ENCODE results near the gene SNX9. TPM values are rescaled to one million over a fixed set of nuclear protein-coding genes. Genes with fewer than 3 reads are reported as not detected.

SNX9 gene
- total RNA-seq, 1 experiment from 2014 or later: 16.6 TPM

GRCh38 chr6:157887892-157888291 is 64.8 kb downstream of the SNX9 start:
- no TSS peak for BruUV-seq (replicated peaks)
- Mint-ChIP-seq H3K27ac (ENCODE audit: unreplicated experiment) (no peak overlapping the region), H3K36me3 (ENCODE audit: insufficient read depth, unreplicated experiment) (peaks cover 5% of the 10 kb centered on the region), H3K9me3 (ENCODE audit: low read depth, unreplicated experiment) (no peaks in the 10 kb centered on the region), H3K4me1 (ENCODE audit: low read depth, unreplicated experiment) (peaks cover 8% of the 10 kb centered on the region), H3K4me3 (ENCODE audit: low read depth, unreplicated experiment) (no peak overlapping the region), H3K27me3 (ENCODE audit: unreplicated experiment) (no peaks in the 10 kb centered on the region)
- CTCF ChIA-PET: no interaction called here
- no peak for DNase-seq
- no peak for TF ChIP-seq CTCF (IDR thresholded peaks at IDR 0.05; ENCODE audit: unreplicated experiment)
- intact Hi-C loops (cut with micrococcal nuclease; ENCODE audit: unreplicated experiment): no loop called here

GRCh38 chr6:157891544-157892362 is 68.7 kb downstream of the SNX9 start:
- BruUV-seq (replicated peaks): no TSS peak
- DNase-seq: no peak
- no peaks in the 10 kb centered on the region for H3K27me3 Mint-ChIP-seq (ENCODE audit: unreplicated experiment)
- H3K36me3 Mint-ChIP-seq (ENCODE audit: insufficient read depth, unreplicated experiment): peaks cover 5% of the 10 kb centered on the region
- no peak for TF ChIP-seq CTCF (IDR thresholded peaks at IDR 0.05; ENCODE audit: unreplicated experiment)
- H3K27ac Mint-ChIP-seq (ENCODE audit: unreplicated experiment): no peak overlapping the region
- intact Hi-C loops (cut with micrococcal nuclease; ENCODE audit: unreplicated experiment): no loop called here
- CTCF ChIA-PET: interaction anchor here (0.6 kb wide), 1 partner anchor 26 kb away, joined by 3 read pairs; no protein-coding TSS in a partner anchor
- H3K9me3 Mint-ChIP-seq (ENCODE audit: low read depth, unreplicated experiment): no peaks in the 10 kb centered on the region
- H3K4me3 Mint-ChIP-seq (ENCODE audit: low read depth, unreplicated experiment): no peak overlapping the region
- H3K4me1 Mint-ChIP-seq (ENCODE audit: low read depth, unreplicated experiment): peaks cover 8% of the 10 kb centered on the region

- no peak for DNase-seq
- peaks cover 5% of the 10 kb centered on the region for H3K36me3 Mint-ChIP-seq (ENCODE audit: insufficient read depth, unreplicated experiment)
- no TSS peak for BruUV-seq (replicated peaks)
Measured at GRCh38 chr6:157892363-157892877, 69.4 kb downstream of the SNX9 start.

GRCh38 chr6:157893238-157893637 is 70.2 kb downstream of the SNX9 start:
- Mint-ChIP-seq H3K27ac (ENCODE audit: unreplicated experiment) (no peak overlapping the region), H3K9me3 (ENCODE audit: low read depth, unreplicated experiment) (no peaks in the 10 kb centered on the region), H3K4me3 (ENCODE audit: low read depth, unreplicated experiment) (no peak overlapping the region), H3K27me3 (ENCODE audit: unreplicated experiment) (no peaks in the 10 kb centered on the region), H3K4me1 (ENCODE audit: low read depth, unreplicated experiment) (peaks cover 8% of the 10 kb centered on the region), H3K36me3 (ENCODE audit: insufficient read depth, unreplicated experiment) (peaks cover 5% of the 10 kb centered on the region)
- DNase-seq: no peak
- no TSS peak for BruUV-seq (replicated peaks)
- TF ChIP-seq CTCF (IDR thresholded peaks at IDR 0.05; ENCODE audit: unreplicated experiment): no peak
- intact Hi-C loops (cut with micrococcal nuclease; ENCODE audit: unreplicated experiment): no loop called here
- CTCF ChIA-PET: no interaction called here

More at GRCh38 chr6:157892363-157892877, 69.4 kb downstream of the SNX9 start:
- Mint-ChIP-seq H3K9me3 (ENCODE audit: low read depth, unreplicated experiment) (no peaks in the 10 kb centered on the region), H3K27me3 (ENCODE audit: unreplicated experiment) (no peaks in the 10 kb centered on the region), H3K4me1 (ENCODE audit: low read depth, unreplicated experiment) (peaks cover 8% of the 10 kb centered on the region), H3K4me3 (ENCODE audit: low read depth, unreplicated experiment) (no peak overlapping the region), H3K27ac (ENCODE audit: unreplicated experiment) (no peak overlapping the region)
- no peak for TF ChIP-seq CTCF (IDR thresholded peaks at IDR 0.05; ENCODE audit: unreplicated experiment)
- CTCF ChIA-PET: no interaction called here
- intact Hi-C loops (cut with micrococcal nuclease; ENCODE audit: unreplicated experiment): no loop called here
